CD14-positive monocyte (primary cell): ENCODE data around the gene CYP27B1. TPM values are rescaled to one million over a fixed set of nuclear protein-coding genes. Genes with fewer than 3 reads are reported as not detected.

Experiments used
- DNase-seq, 3 donors: peaks; one replicate each; pipeline ENCODE4 v3.0.0-alpha.2; 2011 to 2022
- H2AFZ ChIP-seq: 2 replicates; pipeline ENCODE4 v1.6.0; 2012; ENCODE audit warnings: mild to moderate bottlenecking, low read depth, low read length, inconsistent platforms; ENCODE audit not compliant: insufficient read depth, poor library complexity, severe bottlenecking
- H3K27ac ChIP-seq, 2 donors: 1 replicate in 1 of 2; 2 replicates in 1 of 2; pipeline ENCODE4 v1.5.1; 2012 to 2013; ENCODE audit warnings: low read length in 2 of 2, control low read depth in 1 of 2, inconsistent platforms in 1 of 2, low read depth in 1 of 2, mild to moderate bottlenecking in 1 of 2
- H3K27me3 ChIP-seq, 2 donors: one replicate each; pipeline versions ENCODE4 v1.6.0 to v1.6.1; 2011 to 2013; ENCODE audit warnings: low read length in 2 of 2; ENCODE audit not compliant: control insufficient read depth in 2 of 2, insufficient read depth in 2 of 2
- H3K36me3 ChIP-seq, 2 donors: replicated peaks in 1 of 2; 1 replicate in 1 of 2; 2 replicates in 1 of 2; pipeline versions ENCODE4 v1.5.1 to v1.6.1; 2012 to 2013; ENCODE audit warnings: low read length in 2 of 2, control low read depth in 1 of 2, inconsistent platforms in 1 of 2, mild to moderate bottlenecking in 1 of 2; ENCODE audit not compliant: insufficient read depth in 2 of 2, control insufficient read depth in 1 of 2
- H3K4me1 ChIP-seq, 2 donors: 1 replicate in 1 of 2; 2 replicates in 1 of 2; pipeline versions ENCODE4 v1.5.1 to v1.6.1; 2012 to 2013; ENCODE audit warnings: low read length in 2 of 2, control low read depth in 1 of 2, inconsistent platforms in 1 of 2, mild to moderate bottlenecking in 1 of 2, moderate library complexity in 1 of 2; ENCODE audit not compliant: insufficient read depth in 2 of 2, control insufficient read depth in 1 of 2
- H3K4me2 ChIP-seq: replicated peaks from 2 replicates; pipeline ENCODE3; 2012; ENCODE audit warnings: low read length, moderate library complexity, mild to moderate bottlenecking; ENCODE audit not compliant: poor library complexity, severe bottlenecking; ENCODE audit errors: extremely low read depth
- H3K4me3 ChIP-seq, 3 experiments: fragments of 200-600 bp in 1 of 3; sonication (generic) in 1 of 3; replicated peaks in 1 of 3; 1 replicate in 2 of 3; 2 replicates in 1 of 3; pipeline ENCODE4 v1.5.1; 2011 to 2013; ENCODE audit warnings: low read length in 3 of 3, mild to moderate bottlenecking in 3 of 3, control low read depth in 2 of 3, low read depth in 2 of 3, inconsistent platforms in 1 of 3, moderate library complexity in 1 of 3
- H3K79me2 ChIP-seq: 2 replicates; pipeline ENCODE4 v1.6.0; 2012; ENCODE audit warnings: mild to moderate bottlenecking, control low read depth, inconsistent platforms, low read length, moderate library complexity; ENCODE audit not compliant: insufficient read depth
- H3K9ac ChIP-seq: 2 replicates; pipeline ENCODE4 v1.6.0; 2017; ENCODE audit warnings: low read length, mild to moderate bottlenecking; ENCODE audit not compliant: insufficient read depth, poor library complexity, severe bottlenecking
- H3K9me3 ChIP-seq, 2 donors: replicated peaks in 1 of 2; 1 replicate in 1 of 2; 2 replicates in 1 of 2; pipeline versions ENCODE4 v1.5.1 to v1.6.1; 2012 to 2013; ENCODE audit warnings: low read length in 2 of 2, control low read depth in 1 of 2; ENCODE audit not compliant: control insufficient read depth in 1 of 2, insufficient read depth in 1 of 2
- H4K20me1 ChIP-seq: 2 replicates; pipeline ENCODE4 v1.6.0; 2012; ENCODE audit warnings: mild to moderate bottlenecking, low read length, control low read depth, moderate library complexity; ENCODE audit not compliant: insufficient read depth
- H3K27ac Mint-ChIP-seq, 7 donors: one replicate each; pipeline ENCODE4 v1.8.0; 2020; ENCODE audit warnings: mild to moderate bottlenecking in 7 of 7, mixed read lengths in 7 of 7, moderate library complexity in 6 of 7, inconsistent platforms in 2 of 7
- H3K27me3 Mint-ChIP-seq, 3 donors: one replicate each; pipeline ENCODE4 v1.8.0; 2021 to 2022; ENCODE audit warnings: low read depth in 3 of 3, mild to moderate bottlenecking in 3 of 3, mixed read lengths in 3 of 3, moderate library complexity in 3 of 3, inconsistent platforms in 1 of 3
- H3K36me3 Mint-ChIP-seq, 2 donors: one replicate each; pipeline ENCODE4 v1.8.0; 2020; ENCODE audit warnings: mixed read lengths in 2 of 2, inconsistent platforms in 1 of 2, mild to moderate bottlenecking in 1 of 2
- H3K4me1 Mint-ChIP-seq: one replicate; pipeline ENCODE4 v1.8.0; 2020; ENCODE audit warnings: mild to moderate bottlenecking, mixed read lengths
- H3K4me3 Mint-ChIP-seq, 2 donors: one replicate each; pipeline ENCODE4 v1.8.0; 2020; ENCODE audit warnings: mild to moderate bottlenecking in 2 of 2, mixed read lengths in 2 of 2, moderate library complexity in 1 of 2
- H3K9me3 Mint-ChIP-seq, 7 donors: one replicate each; pipeline ENCODE4 v1.8.0; 2020 to 2022; ENCODE audit warnings: mixed read lengths in 7 of 7, mild to moderate bottlenecking in 6 of 7, moderate library complexity in 6 of 7, inconsistent platforms in 2 of 7
- WGBS: methylation state at CpG from one replicate; pipeline ENCODE4 v1.1.5; 2013; ENCODE audit warnings: missing lambda C conversion rate; ENCODE audit not compliant: insufficient coverage; 5-methylcytosine and 5-hydroxymethylcytosine counted together
- intact Hi-C, 2 donors: fragments of 100-400 bp; cut with micrococcal nuclease; formaldehyde crosslinking; loops; one replicate each; pipeline versions ENCODE4 v1.15.0 to v1.15.1; 2023
- polyA plus RNA-seq, 3 donors: library from polyadenylated mRNA; depleted of rRNA in 1 of 3; unstranded in 2 of 3; stranded (reverse) in 1 of 3; fragments of 300-500 nt in 2 of 3; fragments of >200 nt in 1 of 3; fragmentation: Illumina TruSeq in 2 of 3; gene quantifications; 1 replicate in 2 of 3; 2 replicates in 1 of 3; pipeline ENCODE4 v1.2.3, GENCODE V29; 2012 to 2021
- TF ChIP-seq, protein P1 (sequence below): fragments of 200-600 bp; IDR thresholded peaks from one replicate; pipeline ENCODE4 v1.8.0; 2022; ENCODE audit warnings: antibody characterized with exemption, mild to moderate bottlenecking

CYP27B1 gene
- polyA plus RNA-seq, 3 donors = 0.81 TPM; not detected in 2

DNA sequence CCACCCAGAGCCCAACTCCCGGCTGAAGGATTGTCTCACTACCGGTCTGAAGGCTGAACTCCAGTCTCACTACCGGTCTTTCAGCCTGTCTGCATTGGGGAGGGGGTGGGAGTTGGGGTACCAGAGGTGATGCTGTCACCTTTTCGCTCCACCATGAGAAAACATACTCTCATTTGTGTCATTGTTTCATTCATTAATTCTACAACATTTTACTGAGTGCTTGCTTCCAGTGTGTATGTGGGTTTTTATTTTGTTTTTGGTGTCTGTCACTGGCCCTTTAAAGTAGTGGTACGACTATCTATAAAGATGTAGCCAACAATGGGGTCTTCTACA lies 14.2 kb downstream of the CYP27B1 start:
- no peak for DNase-seq
- TF ChIP-seq, protein P1, sequence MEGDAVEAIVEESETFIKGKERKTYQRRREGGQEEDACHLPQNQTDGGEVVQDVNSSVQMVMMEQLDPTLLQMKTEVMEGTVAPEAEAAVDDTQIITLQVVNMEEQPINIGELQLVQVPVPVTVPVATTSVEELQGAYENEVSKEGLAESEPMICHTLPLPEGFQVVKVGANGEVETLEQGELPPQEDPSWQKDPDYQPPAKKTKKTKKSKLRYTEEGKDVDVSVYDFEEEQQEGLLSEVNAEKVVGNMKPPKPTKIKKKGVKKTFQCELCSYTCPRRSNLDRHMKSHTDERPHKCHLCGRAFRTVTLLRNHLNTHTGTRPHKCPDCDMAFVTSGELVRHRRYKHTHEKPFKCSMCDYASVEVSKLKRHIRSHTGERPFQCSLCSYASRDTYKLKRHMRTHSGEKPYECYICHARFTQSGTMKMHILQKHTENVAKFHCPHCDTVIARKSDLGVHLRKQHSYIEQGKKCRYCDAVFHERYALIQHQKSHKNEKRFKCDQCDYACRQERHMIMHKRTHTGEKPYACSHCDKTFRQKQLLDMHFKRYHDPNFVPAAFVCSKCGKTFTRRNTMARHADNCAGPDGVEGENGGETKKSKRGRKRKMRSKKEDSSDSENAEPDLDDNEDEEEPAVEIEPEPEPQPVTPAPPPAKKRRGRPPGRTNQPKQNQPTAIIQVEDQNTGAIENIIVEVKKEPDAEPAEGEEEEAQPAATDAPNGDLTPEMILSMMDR = no peak
- Mint-ChIP-seq H3K27ac (peak overlapping the region; percentile 84 to 95 (median 92)), H3K4me1 (peaks cover 44% of the 10 kb centered on the region), H3K36me3 (peaks cover 17 to 31% of the 10 kb centered on the region in 2 donors), H3K27me3 (peaks cover 7 to 13% (median 7%) of the 10 kb centered on the region in 3 donors), H3K9me3 (peaks cover 0 to 3% (median 0%) of the 10 kb centered on the region in 7 donors), H3K4me3 (peak overlapping the region; percentile 82 to 96)
- Histone ChIP-seq H2AFZ (peak overlapping the region; percentile 92), H3K27ac (peak overlapping the region; percentile 70 to 79), H3K4me1 (peaks cover 39 to 45% of the 10 kb centered on the region in 2 donors), H3K9ac (no peak overlapping the region), H3K27me3 (peaks cover 0 to 7% of the 10 kb centered on the region in 2 donors), H3K79me2 (peaks cover 27% of the 10 kb centered on the region), H4K20me1 (no peaks in the 10 kb centered on the region), H3K4me3 (peak overlapping the region; percentile 30 to 81 (median 68)), H3K9me3 (no peaks in the 10 kb centered on the region), H3K4me2 (peak overlapping the region; percentile 88), H3K36me3 (peaks cover 10 to 25% of the 10 kb centered on the region in 2 donors)
- no CpG with 5 or more reads among the region's 5 CpGs for WGBS
- intact Hi-C loops = loop anchor here in 1 of 2 donors (10.0 kb wide), 1 partner anchor 208 kb away; the partner anchor contains the start of gene DCTN2

DNA sequence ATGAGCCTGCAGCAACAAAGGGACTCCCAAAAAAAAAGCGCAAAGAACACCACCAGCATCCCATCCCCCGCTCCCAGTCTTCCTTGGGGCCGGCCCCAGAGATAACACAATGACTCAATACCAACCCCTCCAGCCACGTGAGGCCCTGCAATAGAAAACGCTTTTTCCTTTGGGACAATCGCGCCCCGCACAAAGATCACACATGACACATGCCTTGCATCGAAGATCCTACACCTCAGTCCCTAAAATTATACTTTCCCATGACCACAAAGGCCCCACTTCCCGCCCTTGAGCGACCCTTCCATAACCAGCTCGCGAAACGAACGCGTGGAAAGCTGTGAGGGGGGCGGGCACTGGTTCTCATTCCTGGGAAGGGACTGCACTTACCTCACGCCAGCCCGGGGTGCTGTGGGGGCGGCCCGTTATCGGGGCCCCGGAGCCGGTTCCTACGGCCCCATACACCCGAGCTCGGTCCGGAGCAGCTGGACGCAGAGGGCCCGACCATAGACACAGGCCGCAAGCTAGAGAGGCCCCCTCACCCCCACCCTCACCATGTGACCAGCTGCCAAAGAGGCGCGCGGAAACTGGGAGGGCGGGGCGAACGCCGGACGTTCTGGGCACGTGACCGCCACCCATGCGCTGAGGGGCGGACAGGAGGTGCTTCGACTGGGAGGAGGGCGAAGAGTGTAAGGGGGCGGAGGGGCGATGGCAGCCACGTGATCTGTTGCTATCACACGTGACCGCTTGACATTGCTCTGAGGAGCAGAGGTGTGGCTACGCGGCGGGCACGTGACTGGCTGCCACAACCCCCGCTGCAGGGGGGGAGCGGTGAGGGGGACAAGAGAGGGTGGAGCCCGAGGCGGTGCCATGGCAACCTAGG lies 14.8 kb downstream of the CYP27B1 start, which contains the start of gene CDK4:
TSS of gene CDK4 (minus strand) at position 523 of the 880 bp plus-strand sequence. CDS start 593 bp downstream, outside the sequence.
- Histone ChIP-seq H3K9ac (peak within 1 kb of the TSS; percentile 72), H3K27me3 (peaks cover 0 to 7% of the 10 kb centered on the region in 2 donors), H2AFZ (peak within 1 kb of the TSS; percentile 92), H3K36me3 (peaks cover 14 to 32% of the 10 kb centered on the region in 2 donors), H3K4me1 (peaks cover 38 to 43% of the 10 kb centered on the region in 2 donors), H3K27ac (peak within 1 kb of the TSS; percentile 79 to 82), H3K4me2 (peak within 1 kb of the TSS; percentile 88), H3K9me3 (no peaks in the 10 kb centered on the region), H3K79me2 (peaks cover 27% of the 10 kb centered on the region), H4K20me1 (no peaks in the 10 kb centered on the region), H3K4me3 (peak within 1 kb of the TSS; percentile 36 to 81 (median 68))
- H3K9me3 Mint-ChIP-seq = peaks cover 0 to 3% (median 0%) of the 10 kb centered on the region in 7 donors
- TF ChIP-seq, protein P1 = no peak
- peaks cover 21 to 36% of the 10 kb centered on the region in 2 donors for H3K36me3 Mint-ChIP-seq
- intact Hi-C loops = loop anchor here in 1 of 2 donors (10.0 kb wide), 1 partner anchor 207 kb away; the partner anchor contains the start of gene DCTN2
- DNase-seq = peak; percentile 99 to 100 (median 99)
- WGBS = 0% methylated on average over 45 of the region's 58 CpGs
- peak within 1 kb of the TSS; percentile 84 to 95 (median 92) for H3K27ac Mint-ChIP-seq
- peak within 1 kb of the TSS; percentile 82 to 96 for H3K4me3 Mint-ChIP-seq
- H3K27me3 Mint-ChIP-seq = peaks cover 7 to 13% (median 7%) of the 10 kb centered on the region in 3 donors
- peaks cover 43% of the 10 kb centered on the region for H3K4me1 Mint-ChIP-seq
